GM23338 (cell line): ENCODE results near the gene CYSRT1. TPM values are rescaled to one million over a fixed set of nuclear protein-coding genes. Genes with fewer than 3 reads are reported as not detected.

Source experiments
- ATAC-seq: fragments of 200-7000 bp; cut with Tn5 transposase; 3 replicates; pipeline ENCODE4 v1.9.1; 2020
- DNase-seq: peaks from one replicate; pipeline ENCODE4 v3.0.0-alpha.2; 2015; ENCODE audit warnings: low spot score
- H2AFZ ChIP-seq: fragments of 200-600 bp; sonication (generic); 2 replicates; pipeline ENCODE4 v1.8.0; 2016; ENCODE audit warnings: antibody characterized with exemption, mild to moderate bottlenecking, moderate library complexity
- H3F3A ChIP-seq: fragments of 200-600 bp; sonication (generic); replicated peaks from 2 replicates; pipeline ENCODE4 v1.8.0; 2017; ENCODE audit warnings: antibody characterized with exemption, mixed run types, low read depth
- H3K27ac ChIP-seq: fragments of 200-600 bp; sonication (generic); 2 replicates; pipeline ENCODE4 v1.6.1; 2016; ENCODE audit warnings: low read depth
- H3K27me3 ChIP-seq: fragments of 200-600 bp; sonication (generic); 2 replicates; pipeline ENCODE4 v1.8.0; 2016; ENCODE audit warnings: mild to moderate bottlenecking, mixed run types, moderate library complexity; ENCODE audit not compliant: insufficient read depth
- H3K36me3 ChIP-seq: fragments of 200-600 bp; sonication (generic); 2 replicates; pipeline ENCODE4 v1.8.0; 2016; ENCODE audit warnings: mild to moderate bottlenecking; ENCODE audit not compliant: insufficient read depth
- H3K4me1 ChIP-seq: fragments of 200-600 bp; sonication (generic); 2 replicates; pipeline ENCODE4 v1.8.0; 2016; ENCODE audit warnings: mild to moderate bottlenecking, moderate library complexity; ENCODE audit not compliant: insufficient read depth
- H3K4me2 ChIP-seq: fragments of 200-600 bp; sonication (generic); 2 replicates; pipeline ENCODE4 v1.7.1; 2017; ENCODE audit warnings: mixed run types
- H3K4me3 ChIP-seq: fragments of 200-600 bp; sonication (generic); 2 replicates; pipeline ENCODE4 v1.6.1; 2016; ENCODE audit warnings: mixed run types
- H3K79me2 ChIP-seq: fragments of 200-600 bp; sonication (generic); replicated peaks from 2 replicates; pipeline ENCODE4 v1.8.0; 2017; ENCODE audit warnings: mild to moderate bottlenecking; ENCODE audit not compliant: insufficient read depth
- H3K9me2 ChIP-seq: fragments of 200-600 bp; sonication (generic); 2 replicates; pipeline ENCODE4 v1.8.0; 2017; ENCODE audit not compliant: insufficient read depth
- H4K20me1 ChIP-seq: fragments of 200-600 bp; sonication (generic); replicated peaks from 2 replicates; pipeline ENCODE4 v1.8.0; 2017; ENCODE audit warnings: mild to moderate bottlenecking; ENCODE audit not compliant: insufficient read depth
- H3K27ac Mint-ChIP-seq: 2 replicates; pipeline ENCODE4 v1.8.0; 2020; ENCODE audit warnings: inconsistent platforms, mild to moderate bottlenecking, moderate library complexity, mixed read lengths
- H3K27me3 Mint-ChIP-seq: 3 replicates; pipeline ENCODE4 v1.8.0; 2022; ENCODE audit warnings: low read depth, mild to moderate bottlenecking, moderate library complexity, mixed read lengths, inconsistent platforms; ENCODE audit not compliant: insufficient read depth, poor library complexity
- H3K36me3 Mint-ChIP-seq: 3 replicates; pipeline ENCODE4 v1.8.0; 2021; ENCODE audit warnings: low read depth, mild to moderate bottlenecking, inconsistent platforms, moderate library complexity, mixed read lengths
- H3K4me1 Mint-ChIP-seq: 3 replicates; pipeline ENCODE4 v1.8.0; 2020; ENCODE audit warnings: mild to moderate bottlenecking, inconsistent platforms, mixed read lengths
- H3K4me3 Mint-ChIP-seq: 3 replicates; pipeline ENCODE4 v1.8.0; 2021; ENCODE audit warnings: moderate library complexity, mild to moderate bottlenecking, inconsistent platforms, mixed read lengths
- H3K9me3 Mint-ChIP-seq: 3 replicates; pipeline ENCODE4 v1.8.0; 2020; ENCODE audit warnings: moderate library complexity, mild to moderate bottlenecking, inconsistent platforms, mixed read lengths
- CREB1 ChIP-seq: fragments of 250-450 bp; sonication (Bioruptor Pico); IDR thresholded peaks from 2 replicates; pipeline ENCODE4 v1.5.0; 2020; ENCODE audit warnings: low read depth, mild to moderate bottlenecking, moderate library complexity
- ETS1 ChIP-seq: IDR thresholded peaks from 2 replicates; pipeline ENCODE4 v1.6.1; 2016; ENCODE audit warnings: antibody characterized with exemption
- STAT1 ChIP-seq: IDR thresholded peaks from one replicate; pipeline ENCODE4 v1.6.1; 2016; ENCODE audit warnings: antibody characterized with exemption; ENCODE audit not compliant: unreplicated experiment
- ZNF331 ChIP-seq: fragments of 250-450 bp; sonication (Bioruptor Pico); IDR thresholded peaks from 2 replicates; pipeline ENCODE4 v1.5.0; 2020; ENCODE audit warnings: low read depth, mild to moderate bottlenecking, moderate library complexity
- ZNF462 ChIP-seq: fragments of 250-450 bp; sonication (Bioruptor Pico); IDR thresholded peaks from 2 replicates; pipeline ENCODE4 v1.5.0; 2020; ENCODE audit warnings: mild to moderate bottlenecking, moderate library complexity
- polyA plus RNA-seq: library from polyadenylated mRNA; unstranded; fragments of >200 nt; fragmentation: Nextera tagmentation; extraction: Ambion mirVana; gene quantifications from 2 replicates; pipeline ENCODE4 v1.2.1, GENCODE V29; 2016
- total RNA-seq: library from RNA; depleted of rRNA; stranded (reverse); fragments of >200 nt; shearing (Covaris generic); gene quantifications from 2 replicates; pipeline ENCODE4 v1.2.3, GENCODE V29; 2014

CYSRT1 gene
- total and polyA plus RNA-seq, 2 experiments from 2014 or later = 2.0 to 3.2 TPM

- Histone ChIP-seq H3K79me2 (no peaks in the 10 kb centered on the region), H3K4me3 (no peak within 1 kb of the TSS), H3F3A (no peaks in the 10 kb centered on the region), H2AFZ (no peak within 1 kb of the TSS), H3K9me2 (no peaks in the 10 kb centered on the region), H3K27ac (no peak within 1 kb of the TSS), H4K20me1 (no peaks in the 10 kb centered on the region), H3K4me2 (no peak within 1 kb of the TSS), H3K4me1 (no peaks in the 10 kb centered on the region), H3K36me3 (no peaks in the 10 kb centered on the region), H3K27me3 (no peaks in the 10 kb centered on the region)
- no peak for TF ChIP-seq CREB1 (CRISPR knock-in tag)
- TF ChIP-seq ETS1 = no peak
- no peak for TF ChIP-seq ZNF462
- no peak for TF ChIP-seq STAT1
- TF ChIP-seq ZNF331 = no peak
- no peak for ATAC-seq
- Mint-ChIP-seq H3K9me3 (no peaks in the 10 kb centered on the region), H3K27me3 (peaks cover 5% of the 10 kb centered on the region), H3K27ac (no peak within 1 kb of the TSS), H3K4me1 (peaks cover 7% of the 10 kb centered on the region; the same call in 2 of the 3 replicates), H3K36me3 (no peaks in the 10 kb centered on the region), H3K4me3 (no peak within 1 kb of the TSS)
- no peak for DNase-seq
These were observed 5.9 kb downstream of the CYSRT1 start, which contains the start of gene SLC34A3 for GRCh38 chr9:137230705-137231371. SLC34A3 (plus strand) TSS chr9:137230901; CDS start chr9:137231703, 802 bp downstream.
